Adrenal gland (tissue), 5 donors: ENCODE data around the gene CBR3.

Experiments
- CTCF ChIP-seq, 6 experiments: fragments of 450-650 bp in 4 of 6; fragments of 200-600 bp in 2 of 6; sonication (generic) in 1 of 6; IDR thresholded peaks; 1 replicate in 5 of 6; 2 replicates in 1 of 6; pipeline versions ENCODE4 v1.5.1 to v1.8.0; 2016 to 2021; ENCODE audit warnings: antibody characterized with exemption in 6 of 6, mild to moderate bottlenecking in 2 of 6, moderate library complexity in 1 of 6
- POLR2A ChIP-seq, 2 donors: fragments of 450-650 bp; IDR thresholded peaks; one replicate each; pipeline ENCODE4 v1.6.1; 2017; ENCODE audit warnings: antibody characterized with exemption in 2 of 2, mild to moderate bottlenecking in 2 of 2, moderate library complexity in 1 of 2
- donor health status: DM: no; HTN: no; CAD: no.

GRCh38 chr21:36124395-36124794, 10.5 kb upstream of the CBR3 start:
- TF ChIP-seq CTCF (IDR thresholded peaks at IDR 0.05) (no peak), POLR2A (IDR thresholded peaks at IDR 0.05) (no peak)
